Neural progenitor cell (in vitro differentiated cells): ENCODE data around the gene EMP1.

Source experiments
- CTCF ChIP-seq: fragments of 200-600 bp; sonication (generic); IDR thresholded peaks from 2 replicates; pipeline ENCODE4 v1.5.1; 2017; ENCODE audit warnings: antibody characterized with exemption, mild to moderate bottlenecking
- EZH2 ChIP-seq: fragments of 200-600 bp; sonication (generic); IDR thresholded peaks from 2 replicates; pipeline ENCODE4 v1.6.1; 2017; ENCODE audit warnings: antibody characterized with exemption, mild to moderate bottlenecking, moderate library complexity
- EZH2phosphoT487 ChIP-seq: fragments of 200-600 bp; sonication (generic); IDR thresholded peaks from 2 replicates; pipeline ENCODE4 v1.6.1; 2017; ENCODE audit warnings: antibody characterized with exemption

- no peak for TF ChIP-seq CTCF
- no peak for TF ChIP-seq EZH2phosphoT487
- no peak for TF ChIP-seq EZH2
These were observed 27.4 kb downstream of the EMP1 start for GRCh38 chr12:13223941-13224340.
